ENCODE measurements around the gene DNAJC30. TPM values are rescaled to one million over a fixed set of nuclear protein-coding genes. Genes with fewer than 3 reads are reported as not detected.

Gene DNAJC30
- total RNA-seq, 4 donors from 2014 or later: 2.3 to 9.3 (median 5.3) TPM

DNA sequence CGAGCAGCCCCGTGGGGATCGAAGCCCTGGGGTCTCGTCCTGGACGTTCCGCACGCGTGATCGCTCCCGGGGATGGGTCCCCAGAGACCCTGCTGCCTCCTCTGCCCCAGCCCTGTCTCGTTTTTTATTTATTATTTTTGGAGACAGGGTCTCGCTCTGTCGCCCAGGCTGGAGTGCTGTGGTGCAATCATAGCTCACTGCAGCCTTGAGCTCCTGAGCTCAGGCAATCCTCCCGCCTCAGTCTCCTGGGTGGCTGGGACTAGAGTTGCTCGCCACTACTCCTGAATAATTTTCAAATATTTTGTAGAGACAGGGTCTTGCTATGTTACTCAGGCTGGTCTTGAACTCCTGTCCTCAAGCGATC lies 36.5 kb upstream of the DNAJC30 start:
- TF ChIP-seq CTCF (IDR thresholded peaks at IDR 0.05) (no peak), POLR2AphosphoS5 (IDR thresholded peaks at IDR 0.05) (no peak), EP300 (IDR thresholded peaks at IDR 0.05) (no peak), POLR2A (IDR thresholded peaks at IDR 0.05) (no peak)
- Histone ChIP-seq H3K9me3 (no peaks in the 10 kb centered on the region), H3K36me3 (no peaks in the 10 kb centered on the region), H3K4me1 (peaks cover 0 to 70% (median 35%) of the 10 kb centered on the region in 3 donors), H3K27me3 (no peaks in the 10 kb centered on the region), H3K4me3 (peak overlapping the region; percentile 15 to 89), H3K27ac (peak overlapping the region in 3 of 4 donors; percentile 64 to 80 (median 75))
- 21 to 41% methylated on average over 3 to 4 of the region's 16 CpGs for WGBS, 2 donors (ENCODE audit: low coverage in 1 of 2)
- peak; percentile 23 for ATAC-seq

GRCh38 chr7:73718905-73719805 lies 35.9 kb upstream of the DNAJC30 start, which contains the start of gene STX1A:
STX1A (minus strand) TSS chr7:73719669; CDS start chr7:73719631, 38 bp downstream.
- peaks cover 0 to 70% (median 35%) of the 10 kb centered on the region in 3 donors for H3K4me1 ChIP-seq
- H3K36me3 ChIP-seq: no peaks in the 10 kb centered on the region
- H3K27me3 ChIP-seq: no peaks in the 10 kb centered on the region
- peak; percentile 23 for TF ChIP-seq POLR2AphosphoS5 (IDR thresholded peaks at IDR 0.05)
- TF ChIP-seq CTCF (IDR thresholded peaks at IDR 0.05): no peak
- TF ChIP-seq EP300 (IDR thresholded peaks at IDR 0.05): no peak
- TF ChIP-seq POLR2A (IDR thresholded peaks at IDR 0.05): peak; percentile 30 to 46
- H3K4me3 ChIP-seq: peak within 1 kb of the TSS; percentile 59 to 89
- H3K9me3 ChIP-seq: no peaks in the 10 kb centered on the region
- no CpG with 5 or more reads among the region's 96 CpGs for WGBS, 2 donors (ENCODE audit: low coverage in 1 of 2)
- H3K27ac ChIP-seq: peak within 1 kb of the TSS in 3 of 4 donors; percentile 75 to 83 (median 80)
- ATAC-seq: peak; percentile 89

DNA sequence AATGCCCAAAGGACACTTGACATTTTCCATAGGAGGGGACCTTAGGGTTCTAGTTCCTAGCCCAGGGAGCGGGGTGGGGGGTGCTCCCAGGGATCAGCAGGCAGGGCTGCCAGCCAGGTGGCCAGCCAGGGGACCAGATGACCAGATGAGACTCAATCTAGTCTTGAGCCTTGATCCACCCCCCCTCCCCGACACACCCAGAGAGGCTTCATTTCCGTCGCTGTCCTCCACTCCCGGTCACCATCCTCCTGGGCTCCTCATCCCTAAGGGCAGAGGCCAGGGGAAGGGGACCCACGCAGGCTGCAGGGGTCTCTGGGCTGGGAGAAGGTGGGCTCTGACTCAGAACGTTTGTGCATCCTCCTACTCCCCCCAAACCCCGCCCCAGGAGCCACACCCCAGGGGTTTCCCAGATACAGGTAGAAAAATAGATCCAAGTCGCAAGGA lies 35.2 kb upstream of the DNAJC30 start:
- Histone ChIP-seq H3K9me3 (no peaks in the 10 kb centered on the region), H3K27ac (peak overlapping the region in 3 of 4 donors; percentile 76 to 83 (median 80)), H3K27me3 (no peaks in the 10 kb centered on the region), H3K36me3 (no peaks in the 10 kb centered on the region), H3K4me1 (peaks cover 0 to 70% (median 35%) of the 10 kb centered on the region in 3 donors), H3K4me3 (peak overlapping the region; percentile 59 to 89)
- WGBS, 2 donors (ENCODE audit: low coverage in 1 of 2): no CpG with 5 or more reads among the region's 9 CpGs
- no peak for ATAC-seq
- TF ChIP-seq CTCF (IDR thresholded peaks at IDR 0.05): no peak
- no peak for TF ChIP-seq EP300 (IDR thresholded peaks at IDR 0.05)
- no peak for TF ChIP-seq POLR2AphosphoS5 (IDR thresholded peaks at IDR 0.05)
- no peak for TF ChIP-seq POLR2A (IDR thresholded peaks at IDR 0.05)

DNA sequence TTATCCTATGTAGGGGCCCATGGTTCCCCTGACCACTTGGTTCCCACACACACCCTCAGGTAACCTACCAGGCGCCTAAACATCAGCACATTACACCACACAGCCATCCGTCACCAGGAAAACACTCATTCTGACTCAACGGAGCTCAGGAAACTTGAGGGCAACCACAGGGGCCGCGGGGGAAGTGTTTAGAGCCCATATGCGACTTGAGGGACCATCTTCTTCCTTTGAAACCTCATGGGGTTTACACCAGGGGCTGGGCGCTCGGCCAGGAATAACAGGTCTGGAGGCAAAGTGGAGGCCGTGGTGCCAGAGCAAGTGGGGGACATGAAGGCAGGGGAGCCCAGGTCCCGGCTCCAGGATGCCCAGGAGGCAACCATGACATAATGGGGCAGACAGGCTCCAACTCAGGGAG lies 34.7 kb upstream of the DNAJC30 start:
- peak overlapping the region in 1 of 2 donors; percentile 89 for H3K4me3 ChIP-seq
- TF ChIP-seq POLR2AphosphoS5 (IDR thresholded peaks at IDR 0.05) (no peak), EP300 (IDR thresholded peaks at IDR 0.05) (no peak), CTCF (IDR thresholded peaks at IDR 0.05) (no peak), POLR2A (IDR thresholded peaks at IDR 0.05) (no peak)
- H3K9me3 ChIP-seq: no peaks in the 10 kb centered on the region
- H3K27me3 ChIP-seq: no peaks in the 10 kb centered on the region
- WGBS, 2 donors (ENCODE audit: low coverage in 1 of 2): 50% methylated on average over 1 of the region's 10 CpGs; no CpG with 5 or more reads in 1 of the 2 donors
- H3K4me1 ChIP-seq: peaks cover 0 to 70% (median 35%) of the 10 kb centered on the region in 3 donors
- no peak for ATAC-seq
- no peaks in the 10 kb centered on the region for H3K36me3 ChIP-seq
- H3K27ac ChIP-seq: peak overlapping the region in 3 of 4 donors; percentile 76 to 83 (median 80)
